Measurements from ENCODE around the gene ZMPSTE24. TPM values are rescaled to one million over a fixed set of nuclear protein-coding genes. Genes with fewer than 3 reads are reported as not detected.

Gene ZMPSTE24
- total and polyA plus RNA-seq, 7 donors: 12.7 to 60.2 (median 22.2) TPM

DNA sequence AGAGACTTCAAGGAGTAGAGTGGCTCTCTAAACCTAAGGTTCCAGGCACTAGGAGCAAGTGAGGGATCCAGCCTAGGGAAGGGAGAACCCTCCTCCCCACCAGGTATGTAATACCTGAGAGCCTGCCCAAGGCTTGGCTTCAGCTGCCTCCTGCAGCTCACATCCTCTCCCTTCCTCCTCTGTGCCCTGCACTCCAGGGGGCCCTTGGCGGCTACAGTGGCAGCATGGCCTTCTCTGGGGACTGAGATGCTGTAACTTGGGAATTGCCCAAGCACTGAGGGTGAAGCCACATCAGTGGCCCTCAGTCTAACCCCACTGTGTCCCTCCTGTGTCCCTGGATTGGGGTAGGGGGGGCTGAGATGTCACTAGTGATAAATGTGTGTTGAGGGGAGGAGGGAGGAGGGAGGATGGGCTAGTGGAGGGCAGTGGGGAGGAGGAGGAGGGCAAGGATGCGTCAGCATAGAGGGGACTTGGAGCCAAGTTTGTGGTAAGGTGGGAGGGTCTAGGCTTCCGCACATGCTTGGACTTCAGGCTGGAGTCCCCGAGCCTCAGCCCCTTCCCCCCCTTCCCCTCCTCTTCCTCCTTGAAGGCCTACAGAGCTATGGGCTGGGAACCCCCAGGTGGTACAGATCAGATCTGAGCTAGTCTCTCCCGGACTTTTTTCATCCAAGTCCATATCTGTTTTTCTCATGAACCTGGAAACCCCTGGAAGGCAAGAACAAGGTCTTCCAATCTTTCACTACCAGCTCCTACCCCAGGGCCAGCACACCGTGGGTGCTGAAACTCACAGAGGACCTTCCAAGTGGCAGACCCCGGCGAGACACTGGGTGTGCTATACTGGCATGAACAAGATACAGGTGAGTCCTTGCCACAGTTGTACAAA, 41.6 kb downstream of the ZMPSTE24 start:
- TF ChIP-seq, protein P1, sequence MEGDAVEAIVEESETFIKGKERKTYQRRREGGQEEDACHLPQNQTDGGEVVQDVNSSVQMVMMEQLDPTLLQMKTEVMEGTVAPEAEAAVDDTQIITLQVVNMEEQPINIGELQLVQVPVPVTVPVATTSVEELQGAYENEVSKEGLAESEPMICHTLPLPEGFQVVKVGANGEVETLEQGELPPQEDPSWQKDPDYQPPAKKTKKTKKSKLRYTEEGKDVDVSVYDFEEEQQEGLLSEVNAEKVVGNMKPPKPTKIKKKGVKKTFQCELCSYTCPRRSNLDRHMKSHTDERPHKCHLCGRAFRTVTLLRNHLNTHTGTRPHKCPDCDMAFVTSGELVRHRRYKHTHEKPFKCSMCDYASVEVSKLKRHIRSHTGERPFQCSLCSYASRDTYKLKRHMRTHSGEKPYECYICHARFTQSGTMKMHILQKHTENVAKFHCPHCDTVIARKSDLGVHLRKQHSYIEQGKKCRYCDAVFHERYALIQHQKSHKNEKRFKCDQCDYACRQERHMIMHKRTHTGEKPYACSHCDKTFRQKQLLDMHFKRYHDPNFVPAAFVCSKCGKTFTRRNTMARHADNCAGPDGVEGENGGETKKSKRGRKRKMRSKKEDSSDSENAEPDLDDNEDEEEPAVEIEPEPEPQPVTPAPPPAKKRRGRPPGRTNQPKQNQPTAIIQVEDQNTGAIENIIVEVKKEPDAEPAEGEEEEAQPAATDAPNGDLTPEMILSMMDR (IDR thresholded peaks at IDR 0.05): no peak
- Histone ChIP-seq H3K9me3 (no peaks in the 10 kb centered on the region), H3K36me3 (ENCODE audit: insufficient read depth in 1 of 2, low read depth in 1 of 2) (peaks cover 0 to 5% of the 10 kb centered on the region in 2 donors), H3K4me1 (no peaks in the 10 kb centered on the region), H3K27me3 (ENCODE audit: insufficient read depth in 3 of 3, low read length in 2 of 3) (peaks cover 0 to 15% (median 5%) of the 10 kb centered on the region in 3 donors), H3K4me3 (no peak overlapping the region), H3K27ac (no peak overlapping the region)
- WGBS, 3 donors: 55 to 70% (median 59%) methylated on average over 8 of the region's 8 CpGs
- ATAC-seq (no peak), DNase-seq (no peak)
- intact Hi-C loops (cut with DNase I): no loop called here

DNA sequence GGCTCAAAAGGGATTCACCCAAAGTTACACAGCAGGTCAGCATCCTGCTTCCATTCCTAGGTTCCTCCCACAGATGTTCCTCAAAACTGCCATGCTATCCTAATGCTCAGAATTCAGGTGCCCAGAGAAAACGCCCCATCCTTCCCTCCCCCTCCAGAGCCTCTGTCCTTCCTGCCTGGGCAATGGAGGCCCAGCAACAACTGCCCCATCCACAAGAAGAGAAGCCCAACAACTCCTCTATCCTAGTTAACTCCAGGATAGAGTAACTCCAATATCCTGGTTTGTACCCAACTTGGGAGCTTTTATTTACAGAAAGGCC, 42.2 kb downstream of the ZMPSTE24 start:
- no peak for ATAC-seq
- WGBS, 3 donors: 87 to 93% (median 92%) methylated on average over 1 of the region's 1 CpG

DNA sequence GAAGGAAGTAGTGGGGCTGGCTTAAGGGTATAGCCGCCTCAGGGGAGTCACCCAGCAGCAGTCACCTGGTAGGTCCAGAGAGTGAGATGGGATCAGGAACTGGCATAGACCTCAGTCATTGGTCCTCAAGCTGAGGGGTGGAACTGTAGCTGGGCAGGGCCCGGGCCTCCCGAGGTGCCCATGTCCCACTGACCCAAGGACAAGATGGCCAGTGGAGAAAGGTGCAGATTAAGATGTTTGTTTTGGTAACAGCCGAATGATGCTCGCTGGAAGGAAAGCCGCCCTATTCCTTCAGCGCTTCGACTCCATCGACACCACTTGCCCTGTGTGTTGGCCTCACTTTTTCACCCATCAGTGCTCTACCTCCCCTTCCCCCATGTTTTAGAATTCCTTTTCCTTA, 42.6 kb downstream of the ZMPSTE24 start:
- DNase-seq (no peak), ATAC-seq (no peak)
- Histone ChIP-seq H3K4me3 (no peak overlapping the region), H3K27ac (no peak overlapping the region), H3K36me3 (ENCODE audit: insufficient read depth in 1 of 2, low read depth in 1 of 2) (no peaks in the 10 kb centered on the region), H3K4me1 (no peaks in the 10 kb centered on the region), H3K27me3 (ENCODE audit: insufficient read depth in 3 of 3, low read length in 2 of 3) (peaks cover 0 to 17% (median 5%) of the 10 kb centered on the region in 3 donors), H3K9me3 (no peaks in the 10 kb centered on the region)
- TF ChIP-seq, protein P1 (IDR thresholded peaks at IDR 0.05): no peak
- intact Hi-C loops (cut with DNase I): no loop called here
- WGBS, 3 donors: 90 to 96% (median 92%) methylated on average over 9 of the region's 9 CpGs

More for the DNA sequence above, 42.2 kb downstream of the ZMPSTE24 start:
- Histone ChIP-seq H3K27ac (no peak overlapping the region), H3K4me3 (no peak overlapping the region), H3K36me3 (ENCODE audit: insufficient read depth in 1 of 2, low read depth in 1 of 2) (no peaks in the 10 kb centered on the region), H3K9me3 (no peaks in the 10 kb centered on the region), H3K27me3 (ENCODE audit: insufficient read depth in 3 of 3, low read length in 2 of 3) (peaks cover 0 to 17% (median 5%) of the 10 kb centered on the region in 3 donors), H3K4me1 (no peaks in the 10 kb centered on the region)
- intact Hi-C loops (cut with DNase I): no loop called here
- no peak for DNase-seq
- TF ChIP-seq, protein P1 (IDR thresholded peaks at IDR 0.05): no peak

DNA sequence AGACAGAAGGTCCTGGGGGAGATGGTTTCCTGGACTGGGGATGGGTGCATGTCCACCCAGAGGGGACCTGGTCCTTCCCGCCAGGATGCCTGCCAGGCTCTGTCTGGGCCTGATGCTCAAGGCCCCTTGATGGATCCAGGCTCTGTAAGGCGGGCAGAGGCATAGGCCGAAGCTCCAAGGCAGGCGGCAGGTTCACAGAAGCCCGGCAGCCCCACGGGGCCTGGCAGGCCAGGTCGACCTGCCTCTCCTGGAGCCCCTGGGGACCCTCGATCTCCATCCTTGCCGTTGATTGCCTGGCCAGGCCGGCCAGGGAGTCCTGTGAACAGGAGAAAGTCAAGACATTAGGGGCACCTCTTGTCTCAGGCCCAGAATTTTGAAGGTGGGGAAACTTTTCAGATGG, 43.0 kb downstream of the ZMPSTE24 start:
- no peak overlapping the region for H3K4me3 ChIP-seq
- no peaks in the 10 kb centered on the region for H3K9me3 ChIP-seq
- no peak overlapping the region for H3K27ac ChIP-seq
- no peak for DNase-seq
- no peaks in the 10 kb centered on the region for H3K36me3 ChIP-seq (ENCODE audit: insufficient read depth in 1 of 2, low read depth in 1 of 2)
- TF ChIP-seq, protein P1 (IDR thresholded peaks at IDR 0.05): no peak
- intact Hi-C loops (cut with DNase I): no loop called here
- no peak for ATAC-seq
- 88 to 95% (median 91%) methylated on average over 10 of the region's 10 CpGs for WGBS, 3 donors
- H3K27me3 ChIP-seq (ENCODE audit: insufficient read depth in 3 of 3, low read length in 2 of 3): peaks cover 0 to 17% (median 5%) of the 10 kb centered on the region in 3 donors
- H3K4me1 ChIP-seq: no peaks in the 10 kb centered on the region
